Stimulated activated CD4-positive, alpha-beta T cell treated with anti-CD3 and anti-CD28 coated beads, TNF-alpha, amount 100 ng/mL, for 48 hours (primary cell): ENCODE results near the gene CAPN2.
"Not testable (repeated sequence)": the region's sequence is repeated elsewhere in the genome, so short reads cannot be mapped to it uniquely, and the experiment has no call there.

ENCODE experiments used
- DNase-seq, 3 donors: peaks; one replicate each; pipeline ENCODE4 v3.0.0-alpha.2; 2020; ENCODE audit warnings: low read depth in 3 of 3

CAPN2 gene

GRCh38 chr1:223716302-223716862, 4.0 kb downstream of the CAPN2 start:
- no peak for DNase-seq

- no peak for DNase-seq
Measured at GRCh38 chr1:223717123-223717522, 4.8 kb downstream of the CAPN2 start.

GRCh38 chr1:223717695-223718363, 5.5 kb downstream of the CAPN2 start:
- no peak for DNase-seq

- no peak for DNase-seq
Measured at GRCh38 chr1:223718850-223719249, 6.5 kb downstream of the CAPN2 start.

- no peak for DNase-seq
Measured at GRCh38 chr1:223720971-223721591, 8.7 kb downstream of the CAPN2 start.

GRCh38 chr1:223721658-223722607, 9.6 kb downstream of the CAPN2 start:
- DNase-seq: no peak

- no peak for DNase-seq
Measured at GRCh38 chr1:223723351-223723904, 11.1 kb downstream of the CAPN2 start.

- no peak for DNase-seq
Measured at GRCh38 chr1:223724376-223724775, 12.0 kb downstream of the CAPN2 start.

GRCh38 chr1:223725578-223725977, 13.2 kb downstream of the CAPN2 start:
- no peak for DNase-seq

- peak; percentile 77 to 85 (median 80) for DNase-seq
Measured at GRCh38 chr1:223726380-223727001, 14.2 kb downstream of the CAPN2 start.

- DNase-seq: no peak
Measured at GRCh38 chr1:223727541-223727940, 15.2 kb downstream of the CAPN2 start.

- no peak for DNase-seq
Measured at GRCh38 chr1:223729906-223730305, 17.6 kb downstream of the CAPN2 start.

- DNase-seq: no peak
Measured at GRCh38 chr1:223730479-223731132, 18.3 kb downstream of the CAPN2 start.

GRCh38 chr1:223731133-223731770, 18.9 kb downstream of the CAPN2 start:
- no peak for DNase-seq

- DNase-seq: no peak
Measured at GRCh38 chr1:223732993-223733798, 20.9 kb downstream of the CAPN2 start.

- no peak for DNase-seq
Measured at GRCh38 chr1:223733898-223734852, 21.8 kb downstream of the CAPN2 start.

GRCh38 chr1:223736638-223737037, 24.3 kb downstream of the CAPN2 start:
- DNase-seq: not testable (repeated sequence)

GRCh38 chr1:223737342-223737741, 25.0 kb downstream of the CAPN2 start:
- DNase-seq: no peak
